Measurements from ENCODE around the gene SDR9C7.

DNA sequence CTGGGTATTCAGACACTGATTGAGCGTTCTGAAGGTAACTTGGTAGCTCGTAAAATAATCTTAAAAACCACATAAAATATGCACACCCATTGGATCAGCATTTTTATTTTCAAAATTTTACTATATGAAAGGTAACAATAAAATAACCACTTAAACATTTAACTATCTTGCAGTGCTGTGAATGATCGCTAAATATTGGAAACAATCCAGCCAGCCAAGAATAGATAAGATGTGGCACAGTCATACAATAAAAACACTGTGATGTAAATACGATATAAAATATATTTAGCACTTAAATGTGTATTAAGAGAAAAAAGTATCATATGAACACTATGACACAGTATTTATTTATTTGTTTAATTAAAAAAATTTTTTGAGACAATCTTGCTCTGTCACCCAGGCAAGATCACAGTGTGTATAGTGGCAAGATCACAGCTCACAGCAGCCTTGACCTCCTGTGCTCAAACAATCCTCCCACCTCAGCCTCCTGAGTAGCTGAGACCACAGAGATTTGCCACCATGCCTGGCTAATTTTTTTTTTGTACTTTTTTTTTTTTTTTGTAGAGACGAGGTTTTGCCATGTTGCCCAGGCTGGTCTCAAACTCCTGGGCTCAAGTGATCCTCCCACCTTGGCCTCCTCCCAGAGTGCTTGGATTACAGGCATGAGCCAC, 39.4 kb downstream of the SDR9C7 start:
- TF ChIP-seq CTCF (conservative IDR thresholded peaks at IDR 0.05; ENCODE audit: low read depth, low read length) (no peak), EZH2 (IDR thresholded peaks at IDR 0.05; ENCODE audit: low read length, unreplicated experiment) (no peak)
